KMS-11 (cell line): Measurements from ENCODE around the gene SECISBP2.

Experiments used
- H2AFZ ChIP-seq: fragments of 200-600 bp; sonication (generic); 2 replicates; pipeline ENCODE4 v1.6.1; 2016; ENCODE audit warnings: antibody characterized with exemption, mixed run types, low read depth
- H3K27ac ChIP-seq: fragments of 200-600 bp; sonication (generic); 2 replicates; pipeline ENCODE4 v1.6.1; 2016; ENCODE audit warnings: mild to moderate bottlenecking, mixed run types
- H3K27me3 ChIP-seq: fragments of 200-600 bp; sonication (generic); 2 replicates; pipeline ENCODE4 v1.6.1; 2017; ENCODE audit warnings: mild to moderate bottlenecking, low read depth, mixed run types, moderate library complexity; ENCODE audit not compliant: insufficient read depth
- H3K36me3 ChIP-seq: fragments of 200-600 bp; sonication (generic); 2 replicates; pipeline ENCODE4 v1.6.1; 2017; ENCODE audit warnings: mild to moderate bottlenecking, mixed run types; ENCODE audit not compliant: insufficient read depth
- H3K4me1 ChIP-seq: fragments of 200-600 bp; sonication (generic); 2 replicates; pipeline ENCODE4 v1.6.1; 2016; ENCODE audit warnings: mild to moderate bottlenecking, low read depth, mixed run types; ENCODE audit not compliant: poor library complexity, severe bottlenecking
- H3K4me2 ChIP-seq: fragments of 200-600 bp; sonication (generic); 2 replicates; pipeline ENCODE4 v1.7.0; 2016; ENCODE audit warnings: mild to moderate bottlenecking, mixed run types
- H3K4me3 ChIP-seq: fragments of 200-600 bp; sonication (generic); IDR thresholded peaks from 2 replicates; pipeline ENCODE4 v1.6.1; 2017; ENCODE audit warnings: low read depth, low read length, mixed read lengths; ENCODE audit not compliant: insufficient read depth
- H3K79me2 ChIP-seq: fragments of 200-600 bp; sonication (generic); 2 replicates; pipeline ENCODE4 v1.6.1; 2016; ENCODE audit warnings: low read depth, mixed run types; ENCODE audit not compliant: insufficient read depth
- H3K9ac ChIP-seq: fragments of 200-600 bp; sonication (generic); 2 replicates; pipeline ENCODE4 v1.6.1; 2016; ENCODE audit warnings: mild to moderate bottlenecking, mixed run types
- H4K20me1 ChIP-seq: fragments of 200-600 bp; sonication (generic); 2 replicates; pipeline ENCODE4 v1.6.1; 2016; ENCODE audit warnings: mild to moderate bottlenecking, mixed run types; ENCODE audit not compliant: insufficient read depth
- CTCF ChIP-seq: fragments of 200-600 bp; sonication (generic); conservative IDR thresholded peaks from 2 replicates; pipeline ENCODE4 v1.6.1; 2017; ENCODE audit warnings: low read depth, mild to moderate bottlenecking, antibody characterized with exemption, low read length, moderate library complexity, mixed read lengths

SECISBP2 gene

GRCh38 chr9:89381308-89381609 is 63.0 kb downstream of the SECISBP2 start:
- Histone ChIP-seq H3K36me3 (peaks cover 8% of the 10 kb centered on the region; the same call in 1 of the 2 replicates), H3K9ac (no peak overlapping the region), H3K4me2 (no peak overlapping the region), H3K4me1 (peaks cover 2% of the 10 kb centered on the region), H3K79me2 (no peaks in the 10 kb centered on the region; the same call in 1 of the 2 replicates), H3K4me3 (no peak overlapping the region), H3K27ac (no peak overlapping the region), H2AFZ (no peak overlapping the region), H4K20me1 (no peaks in the 10 kb centered on the region), H3K27me3 (no peaks in the 10 kb centered on the region)
- no peak for TF ChIP-seq CTCF

- H3K36me3 ChIP-seq, result peaks cover 13% of the 10 kb centered on the region; the same call in 1 of the 2 replicates
- no peak for TF ChIP-seq CTCF
- no peaks in the 10 kb centered on the region for H4K20me1 ChIP-seq
- no peak overlapping the region for H3K27ac ChIP-seq
- H2AFZ ChIP-seq, result no peak overlapping the region
- no peaks in the 10 kb centered on the region for H3K27me3 ChIP-seq
- no peak overlapping the region for H3K4me2 ChIP-seq
- H3K4me3 ChIP-seq, result no peak overlapping the region
- no peaks in the 10 kb centered on the region for H3K79me2 ChIP-seq
- no peak overlapping the region for H3K9ac ChIP-seq
- H3K4me1 ChIP-seq, result no peaks in the 10 kb centered on the region
These were observed 64.0 kb downstream of the SECISBP2 start for GRCh38 chr9:89382026-89382986.

GRCh38 chr9:89383030-89383720 is 64.9 kb downstream of the SECISBP2 start:
- Histone ChIP-seq H3K4me2 (no peak overlapping the region), H3K4me1 (peaks cover 3% of the 10 kb centered on the region), H3K27me3 (no peaks in the 10 kb centered on the region), H3K36me3 (peaks cover 14% of the 10 kb centered on the region; the same call in 1 of the 2 replicates), H2AFZ (no peak overlapping the region), H3K9ac (no peak overlapping the region), H3K4me3 (no peak overlapping the region), H4K20me1 (no peaks in the 10 kb centered on the region), H3K27ac (no peak overlapping the region), H3K79me2 (no peaks in the 10 kb centered on the region)
- no peak for TF ChIP-seq CTCF

- Histone ChIP-seq H3K4me3 (no peak overlapping the region), H4K20me1 (no peaks in the 10 kb centered on the region), H2AFZ (no peak overlapping the region), H3K79me2 (no peaks in the 10 kb centered on the region), H3K4me1 (peaks cover 9% of the 10 kb centered on the region), H3K36me3 (peaks cover 14% of the 10 kb centered on the region; the same call in 1 of the 2 replicates), H3K27ac (no peak overlapping the region), H3K4me2 (no peak overlapping the region), H3K27me3 (no peaks in the 10 kb centered on the region), H3K9ac (no peak overlapping the region)
- no peak for TF ChIP-seq CTCF
These were observed 65.5 kb downstream of the SECISBP2 start for GRCh38 chr9:89383721-89384300.
